GM18907 (cell line): ENCODE results near the gene AFF2.

Experiments used
- ATAC-seq: cut with Tn5 transposase; IDR thresholded peaks from one replicate; pipeline ENCODE4 v1.9.1; 2021; ENCODE audit warnings: mild to moderate bottlenecking, moderate library complexity; ENCODE audit not compliant: unreplicated experiment

AFF2 gene

DNA sequence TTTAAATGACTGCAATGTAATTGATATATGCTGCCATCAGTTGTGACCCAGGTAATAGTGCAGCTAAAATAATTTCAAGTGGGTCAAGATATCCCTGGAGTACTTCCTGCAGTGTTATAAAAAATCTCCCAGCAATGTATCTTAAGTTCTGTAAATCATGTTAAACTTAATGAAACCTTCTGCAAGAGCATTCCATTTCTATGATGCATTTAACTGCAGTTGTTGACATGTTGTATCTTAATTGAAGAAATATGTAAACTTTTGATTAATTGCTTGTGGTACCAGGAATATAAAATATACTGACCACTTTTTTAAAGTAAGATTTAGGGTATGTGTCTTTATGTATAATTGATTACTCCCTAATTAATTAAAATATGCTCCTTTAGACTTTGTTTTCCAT is 213.6 kb downstream of the AFF2 start:
- ATAC-seq = no peak

DNA sequence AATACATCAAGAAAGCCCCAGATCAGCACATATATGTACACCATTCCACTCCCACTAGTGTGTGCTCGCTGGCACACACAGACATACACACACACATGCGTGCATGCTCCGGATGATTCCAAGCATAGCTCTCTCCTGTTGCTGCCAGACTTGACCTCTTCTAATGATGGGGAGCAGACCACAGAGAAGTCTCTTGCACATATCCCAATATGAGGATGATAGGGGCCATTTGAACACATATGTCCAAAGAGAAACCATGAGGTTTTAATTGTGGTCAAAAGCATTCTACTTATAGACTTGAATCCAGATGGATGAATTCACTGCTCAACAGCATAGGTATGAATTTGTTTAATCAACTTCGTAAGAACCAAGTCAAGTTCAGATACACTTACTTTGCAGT is 214.9 kb downstream of the AFF2 start:
- no peak for ATAC-seq

DNA sequence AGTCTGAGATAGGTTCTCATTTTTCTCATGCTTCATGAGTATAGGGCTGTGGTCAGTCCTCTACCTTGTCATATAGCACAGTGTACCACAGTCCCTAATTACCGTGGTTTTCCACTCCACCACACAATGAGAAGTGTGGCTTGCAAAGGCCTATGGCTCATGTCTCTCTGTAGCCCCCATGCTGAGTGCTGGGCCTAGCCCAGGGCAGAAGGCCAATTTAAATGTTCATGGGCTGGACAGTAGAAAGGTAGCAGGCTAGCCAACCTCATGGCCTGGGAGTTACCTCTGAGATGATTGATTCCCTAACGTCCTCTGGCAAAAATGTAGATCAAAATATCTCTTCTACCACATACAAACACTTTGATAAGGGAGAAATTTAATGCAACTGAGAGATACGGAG is 222.5 kb downstream of the AFF2 start:
- no peak for ATAC-seq

DNA sequence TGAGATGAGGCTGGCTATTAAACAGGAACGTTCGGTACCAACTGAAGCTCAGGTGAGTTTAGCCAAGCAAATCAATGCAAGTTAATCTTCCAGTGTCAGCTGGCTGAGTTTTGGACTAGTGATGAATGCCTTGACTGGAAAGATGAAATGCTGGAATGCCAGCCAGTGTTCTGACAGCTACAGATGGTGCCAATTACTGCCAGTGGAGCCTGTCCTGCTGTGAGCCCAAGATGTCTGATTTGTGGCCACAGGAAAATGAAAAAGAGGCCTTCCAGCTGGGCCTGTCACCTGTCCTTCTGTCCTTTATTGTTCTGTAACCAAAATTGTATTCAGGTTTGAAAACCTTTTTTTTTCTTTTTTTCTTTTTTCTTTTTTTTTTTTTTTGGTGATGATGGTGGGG is 223.1 kb downstream of the AFF2 start:
- ATAC-seq = no peak

DNA sequence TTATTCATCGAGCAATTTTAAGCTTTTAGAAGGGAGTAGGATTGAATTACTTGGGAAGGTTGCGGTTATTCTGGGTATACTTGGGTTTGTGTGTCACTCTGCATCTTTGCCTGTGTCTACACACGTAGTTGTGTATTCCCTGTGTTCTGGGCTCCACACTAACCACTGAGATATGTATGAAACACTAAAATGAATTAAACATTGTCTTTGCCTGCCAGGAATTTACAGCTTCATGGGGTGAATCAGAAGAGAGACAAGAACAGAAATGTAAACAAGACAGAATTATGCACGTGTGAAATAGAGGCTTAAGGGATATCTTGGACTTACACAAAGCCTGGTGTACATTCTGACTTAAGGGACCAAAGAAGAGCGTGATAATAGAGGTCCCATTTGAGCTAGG is 228.5 kb downstream of the AFF2 start:
- ATAC-seq = no peak

DNA sequence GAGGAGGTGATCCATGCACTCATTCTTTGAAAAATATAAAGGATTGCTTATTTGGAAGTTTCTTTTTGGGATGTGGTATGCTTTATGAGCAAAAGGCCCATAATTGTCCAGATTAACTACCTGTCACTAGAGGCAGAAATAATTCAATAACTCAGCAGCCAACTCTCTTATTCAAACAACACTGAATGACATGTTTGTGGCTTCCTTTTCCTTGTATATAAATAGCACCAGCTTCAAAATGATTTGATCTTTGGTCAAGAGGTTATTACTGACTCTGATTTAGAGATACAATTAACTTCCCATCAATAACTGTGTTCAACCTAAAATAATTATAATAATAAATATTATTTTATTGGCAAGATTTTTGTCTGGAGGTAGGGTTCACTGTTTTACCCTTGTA is 232.3 kb downstream of the AFF2 start:
- no peak for ATAC-seq

DNA sequence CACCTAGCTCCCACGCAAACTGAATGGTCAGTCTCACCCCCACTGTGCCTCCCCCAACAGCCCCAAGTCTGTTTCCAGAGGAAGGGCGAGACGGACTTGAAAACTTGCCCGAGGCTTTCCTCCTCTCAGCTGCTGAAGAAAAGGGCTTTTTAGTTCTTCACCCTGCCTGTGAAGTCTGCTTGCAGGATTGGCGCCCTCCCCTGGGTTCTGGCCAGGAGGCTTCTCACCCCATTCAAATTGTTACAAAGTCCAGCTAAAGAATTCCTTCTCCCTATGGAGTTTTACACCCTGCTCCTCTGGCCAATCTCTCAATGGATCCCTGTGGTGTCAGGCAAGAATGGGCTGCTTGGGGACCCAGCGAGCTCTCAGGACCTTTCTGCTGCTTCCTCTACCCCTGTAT is 241.0 kb downstream of the AFF2 start:
- no peak for ATAC-seq

DNA sequence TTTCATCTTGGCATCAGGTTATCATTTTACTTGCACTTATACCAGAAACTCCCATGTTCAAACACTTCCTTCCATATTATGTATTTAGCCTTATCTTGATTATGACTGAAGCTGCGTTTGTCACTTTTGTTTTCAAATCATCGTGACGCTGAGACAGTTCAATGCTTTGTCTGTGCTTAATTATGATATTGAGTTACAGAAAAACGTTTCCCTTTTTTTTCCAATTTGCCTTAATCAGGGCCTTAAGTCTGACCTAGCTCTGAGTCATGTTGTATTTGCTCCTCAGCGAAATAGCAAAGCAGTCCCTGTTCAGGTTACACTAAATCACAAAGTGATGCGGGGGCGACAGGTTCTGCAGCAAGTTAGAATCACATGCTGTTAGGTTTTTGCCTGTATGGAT is 254.7 kb downstream of the AFF2 start:
- no peak for ATAC-seq

DNA sequence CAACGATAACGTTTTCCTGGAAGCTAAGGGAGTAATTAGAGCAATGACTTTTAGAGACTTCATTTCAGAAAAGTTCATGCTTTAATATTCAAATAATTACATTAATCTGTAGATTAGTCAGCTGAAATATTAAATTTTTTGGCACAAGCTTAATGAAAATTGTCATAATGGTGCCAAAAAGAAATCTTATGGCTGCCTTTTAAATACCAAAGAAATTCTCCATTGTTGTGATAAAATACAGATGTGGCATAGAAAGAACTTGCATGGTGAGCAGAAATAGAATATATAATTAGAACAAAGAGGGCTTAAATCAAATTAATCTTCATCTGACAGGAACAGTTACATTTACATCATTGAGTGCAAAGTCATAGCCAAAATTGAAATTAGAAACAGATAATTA is 263.5 kb downstream of the AFF2 start:
- no peak for ATAC-seq

DNA sequence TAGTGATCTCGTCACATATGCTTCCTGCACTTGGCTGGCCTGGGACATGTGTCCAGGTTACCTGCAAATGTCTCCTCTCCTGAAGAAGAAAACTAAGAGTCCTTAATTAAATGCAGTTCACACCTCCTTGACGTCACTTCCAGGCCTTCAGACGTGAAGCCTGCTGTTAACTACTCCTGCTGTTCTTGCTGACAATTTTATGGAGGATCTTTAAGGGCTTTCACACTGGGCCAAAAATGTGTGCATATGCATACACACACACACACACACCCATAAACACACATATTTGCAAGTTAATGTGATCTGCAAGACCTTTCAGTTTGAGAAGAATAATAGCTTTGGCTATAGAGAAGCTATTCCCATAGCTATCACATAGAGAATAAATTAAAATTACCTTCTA is 267.9 kb downstream of the AFF2 start:
- no peak for ATAC-seq

DNA sequence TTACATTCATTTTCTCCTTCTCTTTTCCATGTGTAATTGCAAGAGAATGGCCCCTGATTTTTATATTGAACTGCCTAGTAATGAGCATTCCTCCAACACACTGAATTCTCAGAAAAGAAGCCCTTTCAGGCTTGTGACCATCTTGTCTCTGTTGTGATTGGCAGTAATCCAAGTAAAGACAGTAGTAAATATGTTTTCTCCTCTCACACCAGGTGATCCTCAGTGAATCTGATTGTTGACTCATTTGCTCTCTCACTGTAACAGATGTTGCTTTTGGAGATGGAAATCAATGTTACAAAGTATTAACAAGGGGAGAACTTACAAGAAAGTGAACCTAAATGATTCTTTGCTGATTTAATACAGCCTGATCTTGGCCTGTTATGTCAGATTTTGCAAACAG is 271.0 kb downstream of the AFF2 start:
- ATAC-seq = no peak

DNA sequence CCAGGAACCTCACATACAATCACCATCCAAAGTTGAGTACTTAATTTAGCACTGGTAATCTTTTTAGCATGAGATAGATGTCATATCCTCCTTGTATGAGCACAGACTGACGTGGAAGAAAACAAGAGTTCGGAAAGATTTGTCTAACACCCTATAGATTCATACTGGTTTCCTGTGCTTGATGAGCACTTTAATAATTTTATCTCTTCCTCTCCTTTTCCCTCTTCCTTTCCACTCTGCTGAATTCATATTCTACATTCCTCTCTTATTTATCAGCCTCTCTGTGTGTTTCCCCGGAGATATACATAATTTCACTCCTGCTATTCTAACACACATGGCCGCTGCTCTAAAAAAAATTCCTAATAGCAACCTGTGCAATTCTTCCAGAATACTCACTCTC is 273.9 kb downstream of the AFF2 start:
- ATAC-seq = no peak

DNA sequence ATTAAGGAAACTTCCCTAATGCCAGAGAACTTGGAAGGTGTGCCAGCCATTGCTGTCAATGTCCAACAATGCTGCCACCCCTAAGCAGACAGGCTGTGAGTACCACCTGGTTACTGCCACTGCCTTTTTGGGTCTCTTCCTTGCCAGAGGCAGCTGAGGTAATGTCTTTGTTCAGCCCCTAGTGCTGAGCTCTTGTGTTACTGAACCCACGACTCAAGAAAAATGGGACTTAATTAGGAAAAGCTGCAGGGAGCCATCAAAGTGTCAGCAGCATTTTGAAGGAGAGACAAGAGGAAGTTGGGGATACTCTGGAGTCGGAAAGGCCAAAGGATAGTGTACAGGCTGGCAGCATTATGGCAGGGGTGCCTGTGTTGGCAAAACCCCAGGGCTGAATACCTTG is 283.7 kb downstream of the AFF2 start:
- no peak for ATAC-seq

DNA sequence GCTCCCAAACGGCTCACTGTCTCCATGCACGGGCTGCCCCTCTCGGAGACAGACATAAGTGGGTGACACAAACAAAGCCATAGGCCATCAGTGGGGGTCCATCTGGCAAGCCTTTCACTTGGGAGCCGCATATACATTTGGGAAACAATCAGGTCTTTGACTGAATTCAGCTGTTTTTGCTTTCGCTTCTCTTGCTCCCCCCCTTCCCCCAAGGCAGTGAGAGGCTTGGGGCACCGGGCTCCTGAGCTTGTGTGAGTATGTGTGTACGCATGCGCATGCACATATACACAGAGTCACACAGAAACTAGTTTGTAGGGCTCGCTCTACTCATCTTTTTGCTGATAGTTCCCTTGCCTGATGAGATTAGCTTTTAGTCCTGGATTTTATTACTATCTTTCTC is 284.4 kb downstream of the AFF2 start:
- no peak for ATAC-seq

DNA sequence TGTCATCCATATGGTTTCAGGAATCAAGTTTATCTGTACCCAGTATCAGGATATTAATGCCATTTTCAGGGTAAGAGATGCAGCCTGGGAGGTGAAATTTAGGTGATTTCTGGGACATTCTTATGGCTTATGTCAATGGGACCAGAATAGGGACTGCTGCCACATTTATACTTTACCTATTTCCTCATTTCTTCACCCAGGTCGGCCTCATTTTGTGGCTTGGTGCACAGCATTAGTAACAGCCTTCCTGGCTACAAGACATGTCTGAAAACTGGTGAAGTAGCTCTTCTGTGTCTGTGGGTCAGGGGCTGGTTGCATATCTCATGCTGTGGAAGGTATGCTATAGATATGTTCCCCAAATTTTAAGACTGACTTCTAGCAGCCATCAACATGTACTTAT is 284.8 kb downstream of the AFF2 start:
- no peak for ATAC-seq

DNA sequence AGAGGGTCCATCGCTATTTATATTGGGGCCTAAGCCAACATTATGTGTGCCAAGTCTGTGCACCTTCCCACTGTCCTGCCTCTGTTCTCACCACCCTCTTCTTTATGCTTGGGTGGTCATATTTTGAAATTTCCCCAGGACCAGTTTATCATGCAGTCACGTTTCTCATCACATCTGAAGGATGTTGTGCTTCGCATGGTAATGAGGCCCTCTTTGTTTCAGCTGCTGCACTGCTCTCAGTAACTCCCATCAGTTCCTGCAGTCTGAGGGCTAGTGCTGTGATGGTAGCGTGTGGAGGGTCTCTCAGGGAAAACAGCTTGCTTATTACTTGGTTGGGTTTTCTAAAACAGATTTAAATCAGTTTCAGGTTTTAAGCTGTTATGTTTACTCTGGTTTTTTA is 288.0 kb downstream of the AFF2 start:
- no peak for ATAC-seq

DNA sequence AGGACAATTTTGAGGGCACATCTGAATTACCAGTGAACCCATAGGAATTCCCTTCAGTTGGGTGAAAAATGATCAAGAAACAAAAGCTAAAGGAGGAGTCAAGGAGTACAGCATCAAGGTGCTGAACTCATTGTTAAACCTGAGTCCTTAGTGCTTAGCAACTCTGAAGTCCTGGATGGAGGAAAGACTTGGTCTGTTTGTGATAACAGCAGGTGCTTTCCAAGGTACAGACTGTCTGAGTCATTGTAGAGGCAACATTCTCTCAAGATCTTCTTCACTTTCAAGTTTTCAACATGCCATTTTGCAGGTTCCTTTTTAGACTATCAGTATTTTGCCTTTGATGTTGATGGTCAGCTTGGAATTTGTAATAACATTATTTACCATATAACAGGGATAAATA is 293.9 kb downstream of the AFF2 start:
- no peak for ATAC-seq

DNA sequence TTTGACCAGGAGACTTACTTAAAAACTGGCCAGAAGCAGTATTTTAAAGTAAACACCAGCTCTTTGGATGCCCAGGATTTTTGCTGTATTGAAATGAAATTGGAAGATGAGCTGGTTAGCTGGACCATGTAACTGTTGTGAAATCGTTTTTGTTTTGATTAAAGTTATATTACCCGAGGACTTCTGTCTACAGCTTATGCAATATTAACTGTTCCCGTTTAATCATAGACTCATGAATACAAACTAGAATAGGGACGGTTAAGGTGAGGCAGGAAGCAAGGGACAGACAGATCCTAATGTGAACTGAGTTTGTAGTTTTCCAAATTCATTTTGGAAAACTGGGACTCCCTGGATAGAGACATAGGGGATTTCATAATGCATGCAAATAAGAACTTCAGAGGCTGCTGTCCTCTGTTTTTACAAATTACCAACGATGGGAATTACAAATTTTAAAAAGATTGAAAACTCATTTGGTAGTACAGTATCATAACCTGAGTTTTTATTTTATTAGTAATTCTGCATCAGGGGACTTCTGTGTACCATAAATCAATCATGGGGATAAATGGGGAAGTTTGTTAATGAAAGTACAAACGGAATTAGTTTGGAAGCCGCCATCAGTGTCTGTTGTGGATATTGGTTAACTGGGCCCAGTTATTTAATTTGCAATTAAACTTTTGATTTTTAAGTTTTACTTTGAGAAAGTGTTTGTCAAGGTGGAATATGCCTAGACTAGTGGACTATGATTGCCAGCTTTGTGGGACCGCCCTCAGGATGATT is 304.4 kb downstream of the AFF2 start:
- no peak for ATAC-seq

DNA sequence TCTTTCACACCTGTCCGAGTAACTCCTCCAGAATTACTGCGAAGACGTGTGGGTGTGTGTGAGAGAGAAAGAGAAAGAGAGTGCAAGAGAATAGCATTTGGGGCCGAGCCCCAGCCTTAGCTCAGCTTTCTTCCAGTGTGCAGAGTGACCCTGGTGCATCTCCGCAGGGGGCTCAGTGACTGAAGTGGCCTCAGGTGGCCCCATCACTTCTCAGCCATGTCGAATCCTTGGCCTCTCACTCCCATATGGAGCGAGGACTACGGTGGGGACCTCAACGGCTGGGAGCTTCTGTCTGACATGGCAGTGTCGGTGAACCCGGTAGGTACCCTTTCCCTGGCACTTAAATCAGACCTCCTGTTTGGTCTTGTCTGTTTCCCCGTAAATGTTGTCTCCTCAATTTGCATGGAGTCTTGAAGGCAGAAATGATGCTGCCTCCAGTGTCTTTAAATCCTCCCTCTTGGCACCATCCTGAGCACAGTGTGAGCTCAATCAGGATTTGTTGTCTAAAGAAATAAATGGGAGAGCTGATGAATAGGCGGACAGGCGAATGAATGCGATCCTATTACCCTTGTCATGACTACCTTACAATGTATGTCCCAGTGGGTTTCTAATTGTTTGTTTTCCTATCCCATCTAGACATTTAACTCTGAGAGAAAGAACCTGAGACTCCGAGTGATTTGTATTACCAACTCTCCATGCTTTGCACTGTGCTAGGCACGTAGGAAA is 305.9 kb downstream of the AFF2 start:
- ATAC-seq = no peak

DNA sequence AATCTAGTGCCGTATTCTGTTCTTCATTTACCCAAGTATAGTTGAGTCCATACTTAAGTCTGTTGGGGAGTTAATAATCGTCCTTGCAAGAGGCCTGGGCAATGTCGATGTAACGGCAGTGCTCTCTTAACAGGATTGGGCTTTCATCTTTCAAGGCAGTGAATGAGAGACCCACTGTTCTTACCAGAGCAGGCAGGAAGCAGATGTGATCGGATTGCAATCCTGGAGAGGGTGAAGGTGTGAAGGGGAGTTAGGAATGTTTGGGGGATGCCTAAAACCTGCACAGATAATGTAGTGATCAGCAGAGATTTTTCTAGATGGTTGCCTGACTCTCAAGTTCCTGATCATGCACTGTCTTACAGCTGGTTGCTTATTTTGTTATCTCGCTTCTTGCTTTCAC is 308.4 kb downstream of the AFF2 start:
- ATAC-seq = no peak

DNA sequence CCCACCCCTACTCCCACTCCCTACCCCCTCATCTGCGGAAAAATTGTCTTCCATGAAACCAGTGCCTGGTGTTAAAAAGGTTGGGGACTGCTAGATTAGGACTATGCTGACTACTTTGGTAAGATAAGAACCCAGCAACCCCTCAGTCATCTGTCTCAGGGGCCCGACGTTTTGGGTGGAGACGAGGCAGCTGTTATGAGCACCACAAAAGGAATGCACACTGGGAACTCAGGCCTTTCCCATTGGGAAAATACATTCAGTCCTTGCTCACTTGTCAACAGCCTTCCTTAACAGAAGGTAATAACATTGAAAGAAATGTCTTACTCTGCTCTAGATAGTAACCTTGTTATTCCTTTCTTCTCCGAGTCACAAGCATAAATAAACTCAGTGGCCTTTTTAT is 310.8 kb downstream of the AFF2 start:
- ATAC-seq = no peak

DNA sequence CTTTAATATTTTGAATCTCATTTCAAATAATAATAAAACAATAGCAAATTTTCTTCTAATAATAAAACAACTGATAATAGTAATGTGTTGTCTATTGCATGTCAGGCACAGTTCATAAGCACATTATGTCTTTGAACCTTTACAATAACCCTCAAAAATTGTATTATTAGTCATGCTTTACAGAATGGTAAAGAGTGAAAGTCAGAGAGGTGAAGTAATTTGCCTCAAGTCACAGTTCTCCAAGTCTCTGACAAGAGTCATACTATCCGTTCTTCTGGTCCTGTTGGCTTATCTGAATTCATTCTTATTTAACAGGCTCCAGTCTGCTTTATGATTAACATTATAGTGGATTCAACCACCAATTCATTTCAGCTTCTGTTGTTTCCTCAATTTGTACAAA is 313.0 kb downstream of the AFF2 start:
- ATAC-seq = no peak

DNA sequence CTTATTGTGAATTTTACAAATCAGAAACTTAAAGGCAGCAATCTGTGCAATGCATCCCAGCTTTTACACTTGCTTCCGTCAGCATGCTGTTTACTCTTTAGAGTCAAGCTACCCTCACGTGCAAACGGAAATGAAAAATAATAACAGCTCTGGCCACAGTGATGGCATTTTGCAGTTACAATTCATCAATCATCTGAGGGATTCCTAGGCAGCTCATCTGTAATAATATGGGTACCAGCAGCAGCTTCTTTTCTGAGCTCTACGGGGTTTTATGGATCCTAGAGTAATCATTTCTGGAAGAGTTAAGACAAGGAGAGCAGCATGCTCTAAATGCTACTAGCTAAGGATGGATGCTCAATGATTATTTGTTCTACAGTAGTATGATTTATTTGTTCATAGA is 313.6 kb downstream of the AFF2 start:
- no peak for ATAC-seq
